ENCODE data around the gene IRF2BP1.

The IRF2BP1 gene

GRCh38 chr19:45876411-45877197 is 9.3 kb downstream of the IRF2BP1 start:
- Histone ChIP-seq H3K27me3 (ENCODE audit: insufficient read depth, poor library complexity, severe bottlenecking) (peaks cover 28% of the 10 kb centered on the region), H3K27ac (replicated peaks) (no peak overlapping the region), H3K4me3 (replicated peaks; ENCODE audit: insufficient read depth, low read length) (no peak overlapping the region)
- TF ChIP-seq REST (IDR thresholded peaks at IDR 0.05; ENCODE audit: insufficient replicate concordance, low read depth) (no peak), POLR2AphosphoS5 (IDR thresholded peaks at IDR 0.05; ENCODE audit: low read depth) (no peak), SPI1 (IDR thresholded peaks at IDR 0.05; ENCODE audit: borderline replicate concordance, low read depth) (no peak), GABPA (IDR thresholded peaks at IDR 0.05; ENCODE audit: low read depth) (no peak), CTCF (IDR thresholded peaks at IDR 0.05; ENCODE audit: insufficient read depth, low read length) (no peak)
- no peak for DNase-seq (ENCODE audit: low read depth in 1 of 2, low spot score in 1 of 2)

GRCh38 chr19:45876161-45876410 is 9.9 kb downstream of the IRF2BP1 start:
- H3K27me3 ChIP-seq (ENCODE audit: insufficient read depth, poor library complexity, severe bottlenecking), result peaks cover 28% of the 10 kb centered on the region
- TF ChIP-seq SPI1 (IDR thresholded peaks at IDR 0.05; ENCODE audit: borderline replicate concordance, low read depth) (no peak), POLR2AphosphoS5 (IDR thresholded peaks at IDR 0.05; ENCODE audit: low read depth) (no peak), REST (IDR thresholded peaks at IDR 0.05; ENCODE audit: insufficient replicate concordance, low read depth) (no peak), CTCF (IDR thresholded peaks at IDR 0.05; ENCODE audit: insufficient read depth, low read length) (no peak), GABPA (IDR thresholded peaks at IDR 0.05; ENCODE audit: low read depth) (no peak)
- no peak overlapping the region for H3K4me3 ChIP-seq (replicated peaks; ENCODE audit: insufficient read depth, low read length)
- DNase-seq (ENCODE audit: low read depth in 1 of 2, low spot score in 1 of 2), result no peak
- H3K27ac ChIP-seq (replicated peaks), result no peak overlapping the region

- Histone ChIP-seq H3K4me3 (replicated peaks; ENCODE audit: insufficient read depth, low read length) (no peak overlapping the region), H3K27ac (replicated peaks) (no peak overlapping the region), H3K27me3 (ENCODE audit: insufficient read depth, poor library complexity, severe bottlenecking) (peaks cover 28% of the 10 kb centered on the region)
- TF ChIP-seq GABPA (IDR thresholded peaks at IDR 0.05; ENCODE audit: low read depth) (no peak), CTCF (IDR thresholded peaks at IDR 0.05; ENCODE audit: insufficient read depth, low read length) (no peak), SPI1 (IDR thresholded peaks at IDR 0.05; ENCODE audit: borderline replicate concordance, low read depth) (no peak), REST (IDR thresholded peaks at IDR 0.05; ENCODE audit: insufficient replicate concordance, low read depth) (no peak), POLR2AphosphoS5 (IDR thresholded peaks at IDR 0.05; ENCODE audit: low read depth) (no peak)
- no peak for DNase-seq (ENCODE audit: low read depth in 1 of 2, low spot score in 1 of 2)
These were observed 11.3 kb downstream of the IRF2BP1 start for GRCh38 chr19:45874620-45874966.

Data from HL-60 (cell line).